ENCODE results near the gene PXK.
"Not testable (repeated sequence)": the region's sequence is repeated elsewhere in the genome, so short reads cannot be mapped to it uniquely, and the experiment has no call there.

Gene PXK

DNA sequence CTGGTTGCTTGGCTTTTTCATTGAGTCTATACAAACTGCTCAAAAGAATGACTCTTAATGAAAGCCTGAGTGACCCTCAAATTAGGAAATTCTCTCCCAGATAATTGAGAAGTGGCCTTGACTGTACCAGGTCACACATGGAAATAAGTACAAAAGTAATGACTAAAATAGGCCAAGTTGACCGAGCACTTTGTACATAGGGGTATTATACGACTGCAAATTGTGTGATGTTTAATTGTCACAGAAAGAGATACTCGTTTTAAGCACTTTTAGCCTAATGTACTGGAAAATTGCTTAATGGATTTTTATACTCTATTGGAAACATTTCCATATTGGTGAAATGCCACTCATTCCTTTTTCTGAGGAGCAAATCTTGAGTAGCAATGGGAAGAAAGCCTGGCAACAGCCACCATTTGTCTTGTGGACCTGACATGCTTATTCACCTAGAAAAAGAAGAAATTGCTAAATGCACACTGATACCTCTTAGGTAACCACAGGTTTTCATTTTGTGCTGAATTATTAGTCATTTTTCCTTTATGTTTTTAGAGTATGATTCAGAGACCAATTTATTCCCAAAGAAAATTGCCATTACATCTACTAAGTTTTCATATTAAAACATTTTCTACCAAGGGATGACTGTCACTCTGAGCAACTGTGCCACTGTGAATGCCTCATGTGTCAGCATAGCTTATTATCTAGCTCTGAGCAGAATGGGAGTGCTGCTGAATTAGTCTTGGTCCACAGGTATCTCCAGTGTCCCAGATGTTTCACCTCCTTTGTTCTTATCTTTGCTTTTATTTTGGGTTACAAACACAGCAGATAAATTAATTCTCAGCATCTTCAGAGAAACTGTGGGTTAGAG lies 8.9 kb upstream of the PXK start:
- no peak for DNase-seq (ENCODE audit: low read depth)

DNA sequence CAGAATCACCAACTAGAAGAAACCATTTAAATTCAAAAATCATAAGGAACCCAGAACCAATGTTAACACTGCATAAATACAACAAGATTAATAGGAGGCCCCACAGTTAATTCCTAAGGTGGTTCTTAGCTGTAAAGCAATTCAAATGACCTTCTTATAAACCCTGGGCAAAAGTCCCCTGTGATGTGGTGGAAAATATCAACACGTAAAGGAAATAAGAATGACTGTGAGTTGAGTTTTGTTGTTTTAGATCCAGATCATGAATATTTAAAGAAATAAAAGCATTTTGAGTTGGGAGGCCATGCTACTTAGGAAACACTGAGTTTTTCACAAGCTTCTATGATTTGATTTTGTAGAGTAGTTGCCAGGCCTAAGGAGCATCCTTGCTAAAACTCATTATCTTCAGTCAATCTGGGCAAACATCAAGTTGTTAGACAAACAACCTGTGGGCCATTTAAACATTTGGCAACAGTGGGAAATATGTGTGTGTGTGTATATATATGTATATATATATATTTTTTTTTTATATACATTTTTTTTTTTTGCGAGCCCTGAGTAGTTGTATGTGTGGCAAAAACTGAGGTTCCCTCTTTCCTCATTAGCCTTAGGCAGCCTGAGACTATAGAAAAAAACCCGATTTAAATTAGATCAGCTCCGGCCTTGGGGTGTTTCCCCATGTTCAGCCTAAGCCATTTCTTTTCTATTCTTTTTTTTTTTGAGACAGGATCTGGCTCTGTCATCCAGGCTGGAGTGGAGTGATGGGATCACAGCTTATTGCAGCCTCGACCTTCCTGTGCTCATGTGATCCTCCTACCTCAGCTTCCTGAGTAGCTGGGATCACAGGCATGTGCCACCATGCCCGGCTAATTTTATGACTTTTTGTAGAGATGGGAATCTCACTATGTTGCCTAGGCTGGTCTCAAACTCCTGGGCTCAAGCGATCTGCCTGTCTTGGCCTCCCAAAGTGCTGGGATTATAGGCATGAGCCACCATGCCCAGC lies 8.0 kb upstream of the PXK start:
- no peak for DNase-seq (ENCODE audit: low read depth)

DNA sequence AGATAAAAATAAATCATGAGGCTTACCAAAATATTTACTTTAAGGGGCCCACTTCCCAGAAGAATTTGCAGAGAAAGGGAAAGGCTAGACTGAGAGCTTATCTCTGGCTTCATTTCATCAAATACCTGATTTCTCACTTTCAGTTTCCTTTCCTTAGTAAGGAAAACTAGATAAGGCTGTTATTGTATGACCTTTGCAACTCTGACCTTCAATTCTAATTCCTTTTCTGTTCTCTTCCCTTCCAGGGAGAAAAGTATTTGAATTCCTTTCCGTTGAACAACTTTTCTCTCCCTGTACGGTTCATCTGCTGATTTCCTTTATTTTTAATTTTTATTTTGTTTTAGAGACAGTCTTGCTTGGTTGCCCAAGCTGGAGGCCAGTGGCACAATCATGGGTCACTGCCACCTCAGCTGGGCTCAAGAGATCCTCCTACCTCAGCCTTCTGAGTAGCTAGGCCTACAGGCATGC lies 7.1 kb upstream of the PXK start:
- DNase-seq (ENCODE audit: low read depth) = no peak

DNA sequence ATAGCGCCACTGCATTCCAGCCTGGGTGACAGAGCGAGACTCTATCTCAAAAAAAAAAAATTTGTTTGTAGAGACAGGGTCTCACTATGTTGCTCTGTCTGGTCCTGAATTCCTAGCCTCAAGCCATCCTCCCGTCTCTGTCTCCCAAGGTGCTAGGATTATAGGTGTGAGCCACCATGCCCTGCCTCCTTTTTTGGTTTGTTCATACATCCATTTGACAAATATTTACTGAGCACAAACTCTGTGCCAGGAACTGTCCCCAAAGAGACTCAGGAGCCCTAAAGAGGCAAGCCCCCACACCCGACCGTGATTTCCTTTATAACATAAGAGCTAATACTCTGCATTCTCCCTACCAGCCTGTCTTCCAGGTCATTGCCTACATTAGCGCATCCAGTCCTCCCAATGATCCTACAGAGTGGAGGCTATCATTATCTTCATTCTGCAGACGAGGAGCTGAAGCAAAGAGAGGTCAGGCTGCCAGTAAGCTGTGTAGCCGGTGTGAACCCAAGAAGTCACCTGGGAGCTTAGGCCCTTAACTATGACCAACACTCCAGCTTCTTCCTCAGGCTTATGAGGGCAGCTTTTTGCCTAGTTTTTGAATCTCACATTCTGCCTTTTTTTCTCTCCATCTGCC lies 6.3 kb upstream of the PXK start:
- DNase-seq (ENCODE audit: low read depth) = no peak

DNA sequence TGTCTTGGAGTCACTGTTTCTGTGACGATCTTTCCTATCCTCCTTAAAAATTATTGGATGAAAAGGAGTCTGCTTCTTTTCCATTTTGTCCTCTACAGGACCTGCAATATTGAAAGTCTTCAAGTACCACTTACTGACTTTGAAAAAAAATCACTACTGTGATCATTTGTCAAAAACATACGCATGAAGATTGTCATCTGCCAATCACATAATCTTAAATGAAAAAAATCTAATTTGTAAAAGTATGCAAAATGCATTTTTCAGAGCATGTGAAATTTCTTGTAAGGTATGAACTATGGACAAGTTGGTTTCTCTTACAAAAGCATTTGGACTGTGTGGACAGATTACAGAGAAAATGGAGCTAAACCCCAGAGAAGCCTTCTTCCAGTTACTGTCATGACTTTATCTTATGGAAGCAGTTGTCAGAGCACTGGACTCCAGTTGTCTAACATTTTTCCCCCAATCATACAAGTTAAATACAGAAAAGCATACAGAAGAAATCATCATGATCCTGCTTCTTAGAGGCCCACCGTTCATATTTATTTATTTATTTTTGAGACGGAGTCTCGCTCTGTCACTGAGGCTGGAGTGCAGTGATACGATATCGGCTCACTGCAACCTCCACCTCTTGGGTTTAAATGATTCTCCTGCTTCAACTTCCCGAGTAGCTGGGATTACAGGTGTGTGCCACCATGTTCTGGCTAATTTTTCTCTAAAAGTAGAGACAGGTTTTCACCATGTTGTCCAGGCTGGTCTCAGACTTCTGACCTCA lies 3.4 kb upstream of the PXK start:
- no peak for DNase-seq (ENCODE audit: low read depth)

DNA sequence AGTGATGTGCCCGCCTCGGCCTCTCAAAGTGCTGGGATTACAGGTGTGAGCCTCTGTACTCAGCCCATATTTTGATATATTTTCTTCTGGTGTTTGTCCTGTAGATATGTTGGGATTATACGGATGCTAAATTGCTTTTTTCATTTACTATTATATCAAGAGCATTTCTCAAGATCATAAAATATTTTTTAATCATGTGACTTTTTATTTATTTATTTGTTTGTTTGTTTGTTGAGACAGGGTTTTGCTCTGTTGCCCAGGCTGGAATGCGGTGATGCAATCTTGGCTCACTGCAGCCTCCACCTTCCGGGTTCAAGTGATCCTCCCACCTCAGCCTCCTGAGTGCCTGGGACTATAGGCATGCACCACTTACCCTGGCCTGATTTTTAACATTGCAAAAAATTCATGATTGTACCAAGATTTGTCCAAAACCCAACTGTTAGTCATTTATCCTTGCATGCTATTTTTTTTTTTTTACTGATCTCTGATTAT lies 2.7 kb upstream of the PXK start:
- DNase-seq (ENCODE audit: low read depth) = no peak

DNA sequence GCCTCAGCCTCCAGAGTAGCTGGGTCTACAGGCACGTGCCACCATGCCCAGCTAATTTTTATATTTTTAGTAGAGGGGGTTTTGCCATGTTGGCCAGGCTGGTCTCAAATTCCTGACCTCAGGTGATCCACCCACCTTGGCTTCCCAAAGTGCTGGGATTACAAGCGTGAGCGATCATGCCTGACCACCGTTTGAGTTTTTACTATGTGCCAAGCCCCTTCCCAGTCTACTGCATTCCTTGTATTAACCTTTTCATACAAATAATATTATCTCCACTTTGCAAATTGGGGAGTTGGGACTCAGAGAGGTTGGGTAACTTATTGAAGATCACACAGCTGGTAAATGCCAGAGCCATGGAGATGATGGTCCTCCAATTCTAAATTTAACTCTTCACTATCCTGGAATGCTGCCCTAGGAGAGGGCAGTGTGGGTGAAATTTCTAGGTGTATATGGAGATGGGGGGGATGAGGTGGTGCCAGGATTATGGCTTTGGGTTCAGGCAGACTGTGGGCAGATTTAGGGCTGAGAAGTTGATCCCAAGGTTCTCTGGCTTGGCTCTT lies 1.0 kb upstream of the PXK start:
- no peak for DNase-seq (ENCODE audit: low read depth)

DNA sequence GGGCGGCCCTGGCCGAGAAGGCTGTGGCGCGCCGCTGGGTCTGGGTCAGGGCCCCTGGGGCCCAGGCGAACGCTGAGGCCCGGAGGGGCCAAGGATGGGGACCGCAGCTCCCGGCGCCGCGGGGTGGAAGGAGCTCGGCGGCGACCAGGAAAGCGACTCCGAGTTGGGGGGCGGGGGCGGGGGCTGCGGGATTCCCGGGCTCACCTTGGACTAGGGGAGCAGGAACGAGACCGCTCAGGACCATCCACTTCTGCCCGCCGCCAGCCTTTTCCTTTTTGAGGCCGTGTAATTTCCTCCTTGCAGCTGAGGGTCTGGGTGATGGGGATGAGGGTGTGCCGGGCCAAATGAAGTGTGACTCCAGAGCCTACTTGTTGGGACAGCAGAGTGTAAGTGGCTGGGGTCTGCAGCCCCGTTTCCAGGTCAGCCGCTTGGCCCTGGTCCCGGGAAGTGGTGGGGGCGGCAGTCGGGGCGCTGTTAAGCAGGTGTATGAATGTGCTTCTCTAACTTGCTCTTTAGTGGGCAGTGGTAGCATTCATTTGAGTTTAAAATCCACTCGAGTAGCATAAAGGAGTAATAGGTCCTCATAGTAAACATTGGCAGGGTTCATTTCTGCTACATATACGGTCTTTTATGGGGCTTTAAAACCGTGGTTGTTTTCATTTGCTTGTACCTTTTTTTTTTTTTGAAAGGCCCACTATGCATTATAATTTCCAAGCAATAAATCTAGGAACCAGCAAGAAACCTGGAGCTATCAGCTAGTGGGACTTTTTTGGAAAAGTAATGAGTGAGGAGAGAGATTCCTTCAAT lies 717 bp downstream of the PXK start:
- no peak for DNase-seq (ENCODE audit: low read depth)

DNA sequence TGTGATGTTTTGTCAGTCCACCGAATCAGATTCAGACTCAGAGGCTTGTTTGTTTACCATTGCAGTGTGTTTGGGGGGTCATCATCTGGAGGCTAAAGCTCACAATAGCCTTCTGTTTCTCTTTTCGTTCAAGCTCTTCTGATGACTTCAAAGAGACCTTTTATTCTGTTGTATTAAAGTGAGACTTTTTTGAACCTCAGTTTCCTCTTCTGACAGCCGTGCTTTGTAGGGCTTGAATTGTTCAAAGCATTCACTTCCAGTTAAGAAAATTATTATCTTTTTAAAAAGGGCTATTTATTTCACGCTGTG lies 1.3 kb downstream of the PXK start:
- DNase-seq (ENCODE audit: low read depth) = no peak

DNA sequence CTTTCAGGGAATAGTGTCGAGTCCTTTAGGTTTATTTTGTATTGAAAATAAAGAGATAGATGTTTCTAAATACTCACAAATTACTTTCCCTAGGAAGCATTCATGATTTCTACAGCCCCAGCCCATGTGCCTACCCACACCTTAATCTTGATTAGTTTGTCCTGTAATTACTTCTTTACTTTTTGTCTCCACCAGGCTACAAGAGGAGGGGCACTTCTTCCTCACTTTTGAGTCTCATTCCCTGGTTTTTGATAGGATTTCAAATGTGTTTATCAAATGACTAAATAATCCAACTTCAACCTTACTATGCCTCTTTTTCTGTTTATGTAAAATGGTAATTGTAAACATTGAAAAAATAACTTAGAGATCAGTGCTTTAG lies 1.8 kb downstream of the PXK start:
- DNase-seq (ENCODE audit: low read depth) = no peak

DNA sequence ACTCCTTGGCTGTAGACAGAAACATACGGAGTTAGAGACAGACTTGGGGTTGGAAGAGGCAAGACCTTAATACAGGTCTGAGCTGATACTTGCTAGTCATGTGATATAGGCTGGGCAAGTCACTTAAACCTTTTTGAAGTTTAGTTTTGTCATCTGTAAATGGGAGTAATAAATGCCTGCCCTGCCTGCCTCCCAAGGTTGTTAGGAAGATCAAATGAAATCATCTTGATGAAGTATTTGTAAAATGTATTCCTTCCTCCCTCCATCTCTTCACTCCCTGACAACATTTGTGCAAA lies 2.9 kb downstream of the PXK start:
- no peak for DNase-seq (ENCODE audit: low read depth)

DNA sequence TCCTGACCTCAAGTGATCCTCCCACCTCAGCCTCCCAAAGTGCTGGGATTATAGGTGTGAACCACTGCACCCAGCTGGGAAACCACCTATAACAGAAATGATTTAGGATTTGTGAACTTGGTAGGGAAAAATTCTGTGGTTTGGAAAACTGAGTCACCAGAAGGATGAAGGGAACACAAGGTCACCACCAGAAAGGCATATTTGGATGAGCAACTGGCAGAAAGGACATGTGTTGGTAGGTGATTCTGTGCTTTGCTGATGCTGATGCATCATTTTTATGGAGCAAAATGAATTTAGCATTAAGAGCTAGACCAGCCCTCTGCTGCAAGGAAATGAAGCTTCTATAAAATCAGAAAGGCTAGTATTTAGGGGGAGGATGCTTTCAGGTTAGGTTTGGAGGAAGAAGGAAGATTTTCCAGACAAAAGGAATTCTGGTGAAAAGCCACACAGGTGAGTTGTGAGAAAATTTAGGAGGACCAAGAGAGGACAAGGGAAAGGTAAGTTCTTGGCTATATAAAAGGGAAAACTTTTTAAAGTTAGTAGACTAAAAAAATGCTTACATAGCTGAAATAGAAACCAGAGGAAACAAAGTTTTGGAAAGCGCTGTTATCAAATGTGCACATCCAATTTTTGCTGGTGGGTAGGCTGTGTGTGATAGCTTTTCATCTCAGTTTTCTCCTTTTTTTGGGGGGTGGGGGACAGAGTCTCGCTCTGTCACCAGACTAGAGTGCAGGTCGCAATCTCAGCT lies 3.6 kb downstream of the PXK start:
- DNase-seq (ENCODE audit: low read depth) = no peak

DNA sequence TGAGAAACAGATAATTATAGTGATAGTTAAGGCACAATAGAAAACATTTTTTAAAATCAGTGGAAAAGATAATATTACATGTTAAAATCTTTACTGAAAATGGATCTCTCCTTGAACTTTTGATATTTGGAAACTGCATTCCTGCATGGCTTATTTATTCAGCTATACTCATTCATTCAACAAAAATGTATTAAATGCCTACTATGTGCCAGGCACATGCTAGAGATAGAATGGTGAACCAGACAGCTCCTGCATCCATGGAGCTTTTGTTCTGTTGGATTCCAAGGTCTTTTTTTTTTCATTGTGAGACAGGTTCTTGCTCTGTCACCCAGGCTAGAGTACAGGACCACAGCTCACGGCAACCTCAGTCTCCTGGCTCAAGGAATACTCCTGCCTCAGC lies 4.5 kb downstream of the PXK start:
- no peak for DNase-seq (ENCODE audit: low read depth)

DNA sequence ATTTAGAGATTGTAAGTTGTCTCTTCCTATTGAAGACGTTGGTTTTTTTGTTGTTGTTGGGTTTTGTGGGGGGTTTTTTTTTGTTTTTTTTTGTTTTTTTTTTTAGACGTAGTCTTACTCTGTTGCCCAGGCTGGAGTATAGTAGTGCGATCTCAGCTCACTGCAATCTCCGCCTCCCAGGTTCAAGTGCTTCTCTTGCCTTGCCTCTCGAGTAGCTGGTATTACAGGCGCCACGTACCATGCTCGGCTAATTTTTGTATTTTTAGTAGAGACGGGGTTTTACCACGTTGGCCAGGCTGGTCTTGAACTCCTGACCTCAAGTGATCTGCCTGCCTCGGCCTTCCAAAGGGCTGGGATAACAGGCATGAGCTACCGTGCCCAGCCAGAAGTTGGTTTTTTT lies 6.5 kb downstream of the PXK start:
- not testable (repeated sequence) for DNase-seq (ENCODE audit: low read depth)

DNA sequence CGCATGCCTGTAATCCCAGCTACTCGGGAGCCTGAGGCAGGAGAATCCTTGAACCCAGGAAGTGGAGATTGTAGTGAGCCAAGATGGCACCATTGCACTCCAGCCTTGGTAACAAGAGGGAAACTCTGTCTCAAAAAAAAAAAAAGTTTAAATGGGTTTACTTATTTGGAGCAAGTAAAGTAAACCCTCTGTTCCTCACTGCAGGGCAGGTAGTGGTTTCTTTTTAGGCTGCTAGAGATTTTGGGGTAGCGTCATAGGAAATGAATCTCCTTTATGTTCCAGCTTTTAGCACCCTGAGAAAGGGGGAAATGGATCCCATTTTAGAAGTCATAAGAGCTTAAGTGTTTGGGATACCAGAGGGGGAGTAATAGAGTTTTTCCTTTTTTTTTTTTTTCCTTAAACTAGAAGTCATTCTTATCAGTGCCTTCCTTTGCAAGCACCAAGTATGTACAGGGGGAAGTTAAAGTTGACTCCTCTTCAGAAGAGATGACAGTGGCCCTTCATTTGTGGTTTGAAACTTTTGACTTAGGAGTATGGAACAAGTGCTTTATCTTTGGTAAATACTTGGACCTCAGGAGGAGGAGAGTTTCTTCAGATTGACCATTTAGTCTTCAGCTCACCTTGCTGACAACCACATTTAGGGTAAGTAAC lies 8.0 kb downstream of the PXK start:
- no peak for DNase-seq (ENCODE audit: low read depth)

DNA sequence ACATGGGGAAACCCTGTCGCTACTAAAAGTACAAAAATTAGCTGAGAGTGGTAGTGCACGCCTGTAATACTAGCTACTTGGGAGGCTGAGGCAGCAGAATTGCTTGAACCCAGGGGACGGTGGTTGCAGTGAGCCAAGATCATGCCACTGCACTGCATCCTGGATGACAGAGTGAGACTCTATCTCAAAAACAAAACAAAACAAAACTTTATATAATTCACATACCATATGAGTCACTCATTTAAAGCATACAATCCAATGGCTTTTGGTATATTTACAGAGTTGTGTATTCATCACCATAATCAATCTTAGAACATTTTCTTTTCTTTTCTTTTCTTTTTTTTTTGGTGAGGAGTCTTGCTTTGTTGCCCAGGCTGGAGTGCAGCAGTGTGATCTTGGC lies 8.7 kb downstream of the PXK start:
- no peak for DNase-seq (ENCODE audit: low read depth)

DNA sequence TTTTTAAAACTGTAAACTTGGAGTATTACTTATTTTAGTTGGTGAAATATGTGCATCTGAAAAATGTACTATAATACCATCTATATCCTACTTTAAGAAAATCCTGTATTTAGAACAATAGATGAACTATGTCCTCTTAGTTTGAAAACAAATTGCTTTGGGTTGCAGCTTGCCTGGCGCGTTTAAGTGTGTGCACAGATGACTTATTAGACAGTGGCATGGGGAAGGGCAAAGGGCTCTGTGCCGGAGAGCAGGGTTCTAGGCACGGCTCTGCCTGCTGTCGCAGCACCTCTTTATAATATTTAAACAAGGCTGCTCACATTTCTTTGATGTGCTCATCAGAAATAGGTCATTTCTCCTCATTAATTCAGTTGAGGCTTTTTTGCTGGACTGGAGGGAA lies 10.0 kb downstream of the PXK start:
- DNase-seq (ENCODE audit: low read depth) = no peak

DNA sequence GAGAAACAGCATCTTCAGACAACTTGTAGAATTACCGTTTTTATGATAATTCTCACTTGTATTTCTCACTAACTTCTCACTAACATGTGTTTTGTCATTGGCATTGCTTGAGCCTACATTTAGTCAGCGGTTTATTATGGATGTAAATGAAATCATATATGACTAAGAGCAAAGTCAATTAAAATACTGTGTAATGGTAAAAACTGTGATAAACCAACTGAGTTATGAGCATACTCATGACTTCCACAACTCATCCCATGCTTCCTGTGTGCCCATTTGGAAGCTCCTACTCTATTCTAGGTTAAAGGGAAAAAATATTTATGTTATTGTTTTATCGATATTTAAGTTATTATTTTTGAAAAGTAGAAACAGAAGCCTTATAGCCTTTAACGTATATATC lies 12.8 kb downstream of the PXK start:
- DNase-seq (ENCODE audit: low read depth) = no peak

DNA sequence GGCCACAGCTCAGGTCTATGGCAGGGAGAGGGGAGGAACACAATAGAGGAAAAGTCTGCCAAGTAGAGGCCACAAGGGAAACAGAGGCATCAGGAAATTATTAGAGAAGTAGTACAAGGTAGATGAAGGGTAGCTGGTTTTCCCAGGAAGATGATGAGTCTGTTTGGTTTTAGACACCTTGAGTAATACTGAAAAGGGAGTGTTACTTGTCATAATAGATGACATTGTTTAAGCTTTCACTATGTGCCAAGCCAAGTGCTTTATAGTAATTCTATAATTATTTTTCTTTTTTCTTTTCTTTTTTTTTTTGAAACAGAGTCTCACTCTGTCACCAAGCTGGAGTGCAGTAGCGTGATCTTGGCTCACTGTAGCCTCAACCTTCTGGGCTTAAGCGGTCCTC lies 13.7 kb downstream of the PXK start:
- no peak for DNase-seq (ENCODE audit: low read depth)

DNA sequence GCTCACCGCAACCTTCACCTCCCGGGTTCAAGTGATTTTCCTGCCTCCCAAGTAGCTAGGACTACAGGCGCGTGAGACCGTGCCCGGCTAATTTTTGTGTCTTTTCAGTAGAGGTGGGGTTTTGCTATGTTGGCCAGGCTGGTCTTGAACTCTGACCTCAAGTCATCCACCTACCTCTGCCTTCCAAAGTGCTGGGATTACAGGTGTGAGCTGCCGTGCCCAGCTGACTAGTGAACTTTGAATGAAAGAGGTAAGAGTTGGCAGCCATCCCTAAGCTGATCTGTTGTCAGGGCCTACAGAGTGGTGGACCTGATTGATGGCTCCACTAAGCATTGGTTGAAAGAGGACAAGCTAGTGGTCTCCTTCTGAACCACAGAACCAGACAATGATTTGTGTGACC lies 15.3 kb downstream of the PXK start:
- no peak for DNase-seq (ENCODE audit: low read depth)
